DND-41 (cell line): ENCODE measurements around the gene GABARAP.

Source experiments
- ATAC-seq: fragments of 200-7000 bp; cut with Tn5 transposase; 3 replicates; pipeline ENCODE4 v1.9.1; 2021; ENCODE audit warnings: low read depth; ENCODE audit not compliant: insufficient read depth
- DNase-seq: peaks from one replicate; pipeline ENCODE4 v3.0.0-alpha.2; 2020
- H2AFZ ChIP-seq: 2 replicates; pipeline ENCODE4 v1.6.0; 2012; ENCODE audit warnings: low read depth, low read length
- H3K27ac ChIP-seq: 2 replicates; pipeline ENCODE4 v1.5.1; 2012; ENCODE audit warnings: low read length, inconsistent platforms
- H3K27me3 ChIP-seq: fragments of 200-600 bp; sonication (generic); 2 replicates; pipeline ENCODE4 v1.6.0; 2012; ENCODE audit warnings: low read length, mild to moderate bottlenecking, inconsistent platforms; ENCODE audit not compliant: insufficient read depth, poor library complexity
- H3K36me3 ChIP-seq: 2 replicates; pipeline ENCODE4 v1.5.1; 2012; ENCODE audit warnings: low read length, inconsistent platforms; ENCODE audit not compliant: insufficient read depth
- H3K4me1 ChIP-seq: 2 replicates; pipeline ENCODE4 v1.5.1; 2012; ENCODE audit warnings: mild to moderate bottlenecking, low read length; ENCODE audit not compliant: insufficient read depth
- H3K4me2 ChIP-seq: 2 replicates; pipeline ENCODE4 v1.6.0; 2012; ENCODE audit warnings: mild to moderate bottlenecking, moderate library complexity, low read length, inconsistent platforms; ENCODE audit not compliant: insufficient read depth
- H3K4me3 ChIP-seq, 2 experiments: fragments of 200-600 bp in 1 of 2; shearing (Covaris generic) in 1 of 2; 2 replicates each; pipeline ENCODE4 v1.5.1; 2012 to 2016; ENCODE audit warnings: inconsistent platforms in 2 of 2, low read length in 2 of 2, mild to moderate bottlenecking in 2 of 2, low read depth in 1 of 2, moderate library complexity in 1 of 2
- H3K79me2 ChIP-seq: 2 replicates; pipeline ENCODE4 v1.6.0; 2012; ENCODE audit warnings: low read length, inconsistent platforms; ENCODE audit not compliant: insufficient read depth
- H3K9ac ChIP-seq: 2 replicates; pipeline ENCODE4 v1.6.0; 2012; ENCODE audit warnings: low read depth, mild to moderate bottlenecking, inconsistent platforms, low read length, moderate library complexity
- H3K9me3 ChIP-seq: 2 replicates; pipeline ENCODE4 v1.5.1; 2012; ENCODE audit warnings: low read length, moderate library complexity, mild to moderate bottlenecking, inconsistent platforms; ENCODE audit not compliant: insufficient read depth, severe bottlenecking
- H4K20me1 ChIP-seq: 2 replicates; pipeline ENCODE4 v1.6.0; 2012; ENCODE audit warnings: low read length; ENCODE audit not compliant: insufficient read depth
- CTCF ChIP-seq: IDR thresholded peaks from 2 replicates; pipeline ENCODE4 v1.5.1; 2012; ENCODE audit warnings: borderline replicate concordance, low read length, moderate library complexity, mild to moderate bottlenecking; ENCODE audit not compliant: poor library complexity, severe bottlenecking; ENCODE audit errors: extremely low read depth
- EZH2 ChIP-seq: IDR thresholded peaks from 3 replicates; pipeline ENCODE4 v1.6.1; 2012; ENCODE audit warnings: borderline replicate concordance, low read depth, mild to moderate bottlenecking, moderate library complexity, low read length, inconsistent platforms; ENCODE audit not compliant: severe bottlenecking

The GABARAP gene

GRCh38 chr17:7196651-7197401, 45.4 kb downstream of the GABARAP start:
- Histone ChIP-seq H3K79me2 (no peaks in the 10 kb centered on the region), H3K4me3 (no peak overlapping the region), H3K27ac (no peak overlapping the region), H3K36me3 (peaks cover 22% of the 10 kb centered on the region), H4K20me1 (0 out of 2 replicates have a peak, but pooled peaks cover 3% of the 10 kb centered on the region), H2AFZ (no peak overlapping the region), H3K4me2 (no peak overlapping the region), H3K9me3 (no peaks in the 10 kb centered on the region), H3K4me1 (no peaks in the 10 kb centered on the region), H3K27me3 (no peaks in the 10 kb centered on the region), H3K9ac (no peak overlapping the region)
- DNase-seq: no peak
- no peak for ATAC-seq
- no peak for TF ChIP-seq EZH2
- TF ChIP-seq CTCF: no peak

- Histone ChIP-seq H2AFZ (no peak overlapping the region), H3K4me3 (no peak overlapping the region), H3K9ac (no peak overlapping the region), H3K9me3 (no peaks in the 10 kb centered on the region), H3K79me2 (no peaks in the 10 kb centered on the region), H3K4me2 (no peak overlapping the region), H3K27ac (no peak overlapping the region), H3K36me3 (peaks cover 22% of the 10 kb centered on the region), H3K4me1 (no peaks in the 10 kb centered on the region), H4K20me1 (0 out of 2 replicates have a peak, but pooled peaks cover 3% of the 10 kb centered on the region), H3K27me3 (no peaks in the 10 kb centered on the region)
- no peak for ATAC-seq
- TF ChIP-seq EZH2 (no peak), CTCF (no peak)
- no peak for DNase-seq
These were observed 46.3 kb downstream of the GABARAP start for GRCh38 chr17:7195971-7196370.

- Histone ChIP-seq H4K20me1 (0 out of 2 replicates have a peak, but pooled peaks cover 3% of the 10 kb centered on the region), H3K9ac (no peak overlapping the region), H2AFZ (no peak overlapping the region), H3K27me3 (no peaks in the 10 kb centered on the region), H3K4me1 (no peaks in the 10 kb centered on the region), H3K4me3 (no peak overlapping the region), H3K36me3 (peaks cover 19% of the 10 kb centered on the region), H3K9me3 (no peaks in the 10 kb centered on the region), H3K4me2 (no peak overlapping the region), H3K27ac (no peak overlapping the region), H3K79me2 (no peaks in the 10 kb centered on the region)
- DNase-seq: no peak
- no peak for ATAC-seq
- TF ChIP-seq CTCF: no peak
- no peak for TF ChIP-seq EZH2
These were observed 49.8 kb downstream of the GABARAP start for GRCh38 chr17:7192271-7192937.
